Measurements from ENCODE around the gene RRP9.
"Not testable (repeated sequence)": the region's sequence is repeated elsewhere in the genome, so short reads cannot be mapped to it uniquely, and the experiment has no call there.

RRP9 gene

DNA sequence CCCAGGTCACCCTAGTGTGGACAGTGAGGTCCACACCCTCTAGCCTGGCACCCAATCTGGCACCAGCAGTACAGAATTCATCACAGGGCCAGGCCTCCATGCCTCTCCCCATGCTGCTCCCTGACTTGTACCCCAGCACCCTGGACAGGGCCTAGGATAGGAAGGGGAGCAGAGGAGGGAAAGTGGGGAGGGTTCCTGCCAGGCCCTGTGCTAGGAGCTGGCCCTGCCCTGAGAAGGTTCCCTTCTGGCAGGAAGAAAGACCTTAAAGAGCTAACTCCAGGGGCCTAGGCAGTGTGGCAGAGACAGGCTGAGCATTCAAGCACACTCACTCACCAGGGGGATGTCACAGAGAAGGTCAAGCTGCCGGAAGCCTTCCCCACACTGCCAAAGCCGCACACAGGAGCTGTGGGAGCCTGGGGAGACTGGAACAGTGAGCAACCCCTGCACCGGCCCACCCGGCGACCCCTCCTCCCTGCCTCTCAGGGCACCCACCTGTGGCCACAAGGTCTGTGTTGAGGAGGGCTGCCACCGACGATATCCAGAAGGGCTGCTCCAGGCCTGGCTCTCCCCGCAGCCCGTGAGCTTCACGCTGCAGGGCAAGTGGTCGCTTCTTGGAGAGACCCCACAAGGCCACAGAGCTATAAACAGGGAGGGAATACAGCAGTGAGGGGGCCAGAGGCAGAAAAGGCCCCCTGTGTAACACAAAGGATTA lies 7.4 kb downstream of the RRP9 start:
- TF ChIP-seq GATA1 (IDR thresholded peaks at IDR 0.05; ENCODE audit: low read depth, low read length) (no peak), POLR2A (IDR thresholded peaks at IDR 0.05; ENCODE audit: low read length) (no peak)
- no peak for DNase-seq

DNA sequence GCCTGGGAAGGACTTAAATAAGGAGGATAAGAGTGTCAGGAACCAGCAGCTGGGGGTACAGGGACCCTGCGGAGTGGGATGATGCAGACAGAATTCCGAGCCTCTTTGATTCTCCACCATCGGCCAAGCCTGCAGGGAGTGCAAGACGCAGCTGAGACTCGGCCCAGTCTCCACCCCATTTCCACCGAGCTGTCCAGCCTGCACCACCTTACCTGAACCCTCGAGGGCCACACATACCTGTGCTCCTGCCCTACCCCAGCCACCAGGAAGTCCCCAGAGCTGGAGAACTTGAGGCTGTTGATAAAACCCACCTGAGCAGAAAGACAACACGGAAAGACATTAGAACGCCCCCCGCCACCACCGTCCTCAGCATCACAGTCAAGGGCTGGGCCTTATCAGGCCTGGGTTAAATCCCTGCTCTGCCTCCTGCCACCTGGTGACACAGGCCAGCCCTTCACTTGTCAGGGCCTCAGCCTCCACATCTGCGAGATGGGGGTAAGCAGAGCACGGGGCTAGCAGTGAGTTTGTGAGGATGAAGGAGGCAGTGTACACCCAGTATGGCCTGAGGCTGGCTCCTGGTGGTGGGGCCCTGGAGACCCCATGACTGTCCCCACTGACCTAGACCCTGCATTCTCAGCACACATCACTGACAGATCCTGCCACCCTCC lies 8.1 kb downstream of the RRP9 start:
- TF ChIP-seq POLR2A (IDR thresholded peaks at IDR 0.05; ENCODE audit: low read length) = no peak
- TF ChIP-seq GATA1 (IDR thresholded peaks at IDR 0.05; ENCODE audit: low read depth, low read length) = no peak
- no peak for DNase-seq

DNA sequence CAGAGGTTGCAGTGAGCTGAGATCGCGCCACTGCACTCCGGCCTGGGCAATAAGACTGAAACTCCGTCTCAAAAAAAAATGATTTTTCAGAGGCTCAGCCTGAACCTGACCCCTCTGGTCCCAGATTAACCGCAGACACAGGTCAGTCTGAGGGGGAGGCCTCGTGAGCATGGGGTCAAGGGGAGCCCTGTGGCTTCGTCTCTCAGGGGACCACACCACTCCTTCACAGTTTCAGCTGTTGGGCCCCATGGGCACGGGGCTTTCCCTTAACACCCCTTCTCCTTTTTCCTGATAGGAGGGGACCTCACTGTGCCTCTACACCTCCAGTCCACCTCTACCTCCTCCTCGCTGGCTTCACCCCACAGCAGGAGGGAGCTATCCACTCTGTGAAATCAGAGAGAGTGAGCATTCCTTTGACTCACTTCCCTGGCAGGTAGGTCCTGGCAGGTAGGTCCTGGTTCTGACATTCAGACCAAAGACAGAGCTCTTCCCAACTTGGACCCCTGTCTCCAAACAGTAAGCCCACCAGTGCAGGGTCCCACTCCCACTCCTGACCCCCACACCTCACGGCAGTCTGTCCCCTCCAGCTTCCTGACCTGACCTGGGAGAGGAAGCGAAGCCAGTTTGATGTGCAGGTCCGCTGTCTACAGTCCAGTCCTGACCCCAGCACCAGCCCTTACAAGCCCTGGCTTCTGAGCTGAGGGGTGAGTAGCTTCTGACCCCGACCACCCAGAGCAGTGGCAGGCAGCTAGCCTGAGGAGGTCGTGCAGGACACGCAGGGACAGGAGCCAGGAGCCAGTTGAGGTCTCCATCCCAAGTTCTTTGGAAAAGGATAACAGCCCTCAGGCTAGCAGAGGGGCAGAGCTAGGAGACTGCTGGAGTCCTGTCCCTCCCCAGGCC lies 9.0 kb downstream of the RRP9 start:
- TF ChIP-seq GATA1 (IDR thresholded peaks at IDR 0.05; ENCODE audit: low read depth, low read length) = no peak
- no peak for TF ChIP-seq POLR2A (IDR thresholded peaks at IDR 0.05; ENCODE audit: low read length)
- no peak for DNase-seq

DNA sequence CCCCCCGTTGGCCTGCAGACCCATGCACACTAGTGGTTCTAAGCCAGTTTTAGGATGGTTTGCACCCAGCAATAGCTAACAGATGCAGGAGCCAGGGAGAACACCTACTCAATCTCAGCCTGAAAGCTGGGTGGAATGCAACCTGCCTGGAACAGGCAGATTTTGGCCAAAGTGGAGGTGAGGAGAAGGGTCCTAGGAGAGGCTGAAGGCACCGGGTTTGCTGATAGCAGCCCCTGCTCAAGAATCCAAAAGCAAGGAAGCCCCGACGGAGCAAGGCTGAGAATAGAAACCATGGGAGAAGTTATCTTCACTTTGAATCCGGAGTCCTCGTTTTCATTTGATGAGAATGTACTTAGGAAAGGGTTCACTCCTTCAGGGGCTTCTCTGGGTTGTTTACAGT lies 9.9 kb downstream of the RRP9 start:
- TF ChIP-seq GATA1 (IDR thresholded peaks at IDR 0.05; ENCODE audit: low read depth, low read length) = no peak
- no peak for TF ChIP-seq POLR2A (IDR thresholded peaks at IDR 0.05; ENCODE audit: low read length)
- DNase-seq = no peak

DNA sequence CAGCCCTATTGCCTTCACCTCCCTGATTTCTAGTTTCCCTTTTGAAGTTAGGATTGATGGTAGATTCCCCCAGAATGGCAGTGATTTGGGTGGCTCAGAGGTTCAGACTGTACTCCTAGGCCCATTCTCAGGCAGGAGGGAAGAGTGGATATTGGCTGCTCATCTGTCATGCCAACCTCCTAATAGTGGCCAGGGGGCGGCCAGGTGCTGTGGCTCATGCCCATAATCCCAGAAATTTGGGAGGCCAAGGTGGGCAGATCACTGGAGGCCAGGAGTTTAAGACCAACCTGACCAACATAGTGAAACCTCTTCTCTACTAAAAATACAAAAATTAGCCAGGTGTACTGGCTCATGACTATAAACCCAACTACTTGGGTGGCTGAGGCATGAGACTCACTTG lies 11.3 kb downstream of the RRP9 start:
- TF ChIP-seq GATA1 (IDR thresholded peaks at IDR 0.05; ENCODE audit: low read depth, low read length) (no peak), POLR2A (IDR thresholded peaks at IDR 0.05; ENCODE audit: low read length) (no peak)
- no peak for DNase-seq

DNA sequence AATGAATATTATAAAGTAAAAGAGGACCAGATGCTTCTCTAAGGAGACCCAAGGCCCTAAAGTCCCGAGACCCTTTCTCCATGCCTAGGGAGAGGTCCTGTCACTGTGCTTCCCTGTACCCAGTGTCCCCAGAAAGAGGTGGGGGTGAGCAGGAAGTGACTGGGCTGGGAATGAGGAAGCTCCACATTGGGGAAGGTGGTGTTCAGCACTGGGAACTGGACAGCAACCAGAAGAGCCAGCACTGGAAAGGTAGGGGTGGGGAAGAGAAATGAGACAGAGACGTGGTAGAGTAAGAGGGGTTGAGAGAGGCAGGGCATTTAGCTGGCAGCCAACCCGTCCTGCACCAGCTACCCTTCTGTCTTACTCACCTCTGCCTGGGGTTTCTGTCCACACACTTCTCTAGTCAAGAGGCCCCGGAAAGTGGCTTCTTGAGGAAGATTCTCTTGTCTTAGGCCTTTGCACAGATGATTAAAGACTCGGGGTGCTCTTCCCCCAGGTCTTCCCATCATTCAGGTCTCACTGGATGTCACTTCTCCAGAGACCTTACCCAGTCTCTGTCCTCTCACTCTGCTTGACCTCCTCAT lies 12.2 kb downstream of the RRP9 start:
- DNase-seq = no peak
- TF ChIP-seq POLR2A (IDR thresholded peaks at IDR 0.05; ENCODE audit: low read length) (no peak), GATA1 (IDR thresholded peaks at IDR 0.05; ENCODE audit: low read depth, low read length) (no peak)

DNA sequence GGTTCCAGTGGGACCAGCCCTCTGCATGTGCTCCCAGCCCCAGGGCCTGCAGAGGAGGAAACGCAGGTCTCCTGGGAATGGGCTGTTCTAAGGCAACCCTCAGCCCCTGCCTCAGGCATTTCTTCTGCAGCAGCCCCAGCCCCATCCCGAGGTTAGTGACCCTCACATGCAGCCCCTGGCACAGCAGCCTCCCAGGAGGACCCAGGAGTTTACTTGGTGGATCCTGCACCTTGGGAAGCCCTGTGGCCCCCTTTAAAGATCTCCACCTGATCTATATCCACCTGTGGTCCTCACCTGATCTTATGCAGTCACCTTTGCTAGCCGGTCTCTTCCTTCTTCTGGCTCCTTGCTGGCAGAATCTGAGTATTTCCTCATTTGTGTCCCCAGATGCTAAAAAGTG lies 12.7 kb downstream of the RRP9 start:
- DNase-seq = not testable (repeated sequence)

DNA sequence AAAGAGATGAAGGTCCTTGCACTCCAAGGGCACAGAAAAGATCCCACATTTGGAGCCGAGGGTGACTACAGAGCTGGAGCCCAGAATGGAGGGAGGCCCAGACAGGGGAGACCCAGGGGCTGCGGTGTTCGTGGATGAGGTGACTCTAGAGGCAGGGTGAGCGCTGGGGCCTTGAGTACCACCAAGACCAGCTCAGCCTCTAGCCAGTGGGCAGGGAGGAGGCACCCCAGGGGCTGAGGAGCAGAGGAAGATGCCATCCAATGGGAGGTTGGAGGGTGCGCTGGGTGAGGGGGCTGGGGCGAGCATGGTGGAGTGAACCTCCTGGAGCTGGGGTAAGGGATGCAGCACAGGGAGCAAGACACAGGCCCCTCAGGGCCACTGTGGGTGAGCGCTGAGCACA lies 13.3 kb downstream of the RRP9 start:
- no peak for DNase-seq
- TF ChIP-seq POLR2A (IDR thresholded peaks at IDR 0.05; ENCODE audit: low read length) = no peak
- TF ChIP-seq GATA1 (IDR thresholded peaks at IDR 0.05; ENCODE audit: low read depth, low read length) = no peak

DNA sequence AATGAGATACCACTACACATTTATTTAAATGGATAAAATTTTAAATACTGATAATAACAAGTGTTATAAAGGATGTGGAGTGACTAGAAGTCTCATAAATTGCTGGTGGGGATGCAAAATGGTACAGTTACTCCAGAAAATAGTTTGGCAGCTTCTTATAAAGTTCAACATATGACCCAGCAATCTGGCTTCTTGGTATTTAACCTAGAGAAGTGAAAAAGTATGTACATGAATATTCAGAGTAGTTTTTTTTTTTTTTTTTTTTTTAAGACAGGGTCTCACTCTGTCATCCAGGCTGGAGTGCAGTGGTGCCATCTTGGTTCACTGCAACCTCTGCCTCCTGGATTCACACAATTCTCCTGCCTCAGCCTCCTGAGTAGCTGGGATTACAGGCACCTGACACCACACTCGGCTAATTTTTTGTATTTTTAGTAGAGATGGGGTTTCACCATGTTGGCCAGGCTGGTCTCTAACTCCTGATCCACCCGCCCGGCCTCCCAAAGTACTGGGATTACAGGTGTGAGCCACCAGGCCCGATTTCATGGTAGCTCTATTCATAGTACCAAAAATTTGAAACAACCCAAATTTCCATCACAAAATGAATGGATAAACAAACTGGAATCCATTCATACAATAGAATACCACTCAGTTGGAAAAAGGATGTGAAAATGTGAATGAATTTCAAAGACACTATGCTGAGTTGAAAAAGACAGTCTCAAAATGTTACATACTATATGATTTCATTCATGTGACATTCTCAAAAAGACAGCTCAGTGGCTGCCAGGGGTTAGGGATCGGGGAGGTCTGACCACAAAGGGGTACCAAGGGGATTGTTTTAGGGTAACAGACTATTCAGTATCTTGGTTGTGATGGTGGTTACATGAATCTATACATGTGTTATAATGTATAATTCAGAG lies 14.4 kb downstream of the RRP9 start:
- no peak for DNase-seq
- TF ChIP-seq GATA1 (IDR thresholded peaks at IDR 0.05; ENCODE audit: low read depth, low read length) (no peak), POLR2A (IDR thresholded peaks at IDR 0.05; ENCODE audit: low read length) (no peak)

DNA sequence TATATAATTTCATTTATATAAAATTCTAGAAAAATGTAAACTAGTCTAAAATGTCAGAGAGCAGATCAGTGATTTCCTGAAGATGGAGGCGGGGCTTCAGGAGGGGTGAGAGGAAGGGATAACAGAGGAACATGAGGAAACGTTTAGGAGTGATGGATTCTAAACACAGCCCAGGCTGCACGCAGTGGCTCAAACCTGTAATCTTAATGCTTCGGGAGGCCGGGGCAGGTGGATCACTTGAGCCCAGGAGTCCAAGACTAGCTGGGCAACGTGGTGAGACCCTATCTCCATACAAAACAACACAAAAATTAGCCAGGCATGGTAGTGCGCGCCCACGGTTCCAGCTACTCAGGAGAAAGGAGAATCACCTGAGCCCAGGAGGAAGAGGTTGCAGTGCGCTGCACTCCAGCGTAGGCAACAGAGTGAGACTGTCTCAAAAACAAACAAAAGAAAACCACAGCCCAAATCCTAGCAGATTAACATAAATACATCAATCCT lies 20.6 kb downstream of the RRP9 start:
- no peak for TF ChIP-seq POLR2A (IDR thresholded peaks at IDR 0.05; ENCODE audit: low read length)
- no peak for DNase-seq

DNA sequence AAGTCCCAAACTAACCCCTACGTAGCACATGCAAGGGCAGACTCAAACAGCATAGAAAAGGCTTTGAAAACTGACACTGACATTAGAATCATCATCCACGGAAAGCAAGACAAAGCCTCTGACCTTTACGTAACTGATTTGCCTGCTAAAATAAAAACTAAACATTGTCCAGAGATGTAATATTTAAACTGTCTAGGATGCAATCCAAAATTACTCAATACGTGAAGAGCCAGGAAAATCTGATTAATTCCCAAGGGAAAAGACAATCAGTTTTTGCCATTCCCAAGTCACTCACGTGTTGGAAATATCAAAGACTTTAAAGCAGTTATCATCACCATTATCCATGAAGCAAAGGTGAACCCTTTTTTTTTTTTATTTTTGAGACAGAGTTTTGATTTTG lies 25.3 kb downstream of the RRP9 start:
- TF ChIP-seq GATA1 (IDR thresholded peaks at IDR 0.05; ENCODE audit: low read depth, low read length) = no peak
- TF ChIP-seq POLR2A (IDR thresholded peaks at IDR 0.05; ENCODE audit: low read length) = no peak
- DNase-seq = no peak

DNA sequence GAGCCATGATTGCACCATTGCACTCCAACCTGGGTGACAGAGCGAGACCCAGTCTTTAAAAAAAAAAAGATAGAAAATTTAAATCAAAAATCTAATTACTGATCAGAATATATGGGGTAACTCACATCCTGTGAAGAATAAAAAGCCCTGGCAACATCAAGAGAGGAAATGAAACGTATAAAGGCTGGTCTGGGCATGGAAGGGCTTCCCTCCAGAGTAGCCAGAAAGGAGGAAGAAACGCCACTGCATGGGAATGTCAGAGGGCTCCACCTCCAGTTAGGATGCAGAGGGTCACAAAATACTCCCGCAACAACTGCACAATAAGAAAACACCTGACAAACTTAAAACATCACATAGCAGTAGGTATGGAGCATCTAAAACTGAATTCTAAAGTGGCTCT lies 33.7 kb downstream of the RRP9 start:
- TF ChIP-seq GATA1 (IDR thresholded peaks at IDR 0.05; ENCODE audit: low read depth, low read length) (no peak), POLR2A (IDR thresholded peaks at IDR 0.05; ENCODE audit: low read length) (no peak)
- no peak for DNase-seq

Measured in erythroblast (primary cell).